Endothelial cell (in vitro differentiated cells): ENCODE results near the gene PARP1. TPM values are rescaled to one million over a fixed set of nuclear protein-coding genes. Genes with fewer than 3 reads are reported as not detected.
"Not testable (repeated sequence)": the region's sequence is repeated elsewhere in the genome, so short reads cannot be mapped to it uniquely, and the experiment has no call there.

ENCODE experiments used
- DNase-seq: peaks from one replicate; pipeline ENCODE4 v3.0.0; 2021; ENCODE audit warnings: low spot score
- H3K27ac Mint-ChIP-seq: one replicate; pipeline ENCODE4 v1.8.0; 2021; ENCODE audit warnings: mixed read lengths, inconsistent platforms; ENCODE audit not compliant: unreplicated experiment
- H3K27me3 Mint-ChIP-seq: one replicate; pipeline ENCODE4 v1.8.0; 2021; ENCODE audit warnings: mild to moderate bottlenecking, moderate library complexity, mixed read lengths, inconsistent platforms; ENCODE audit not compliant: unreplicated experiment
- H3K36me3 Mint-ChIP-seq: one replicate; pipeline ENCODE4 v1.8.0; 2021; ENCODE audit warnings: mild to moderate bottlenecking, low read depth, mixed read lengths, inconsistent platforms; ENCODE audit not compliant: unreplicated experiment
- H3K4me1 Mint-ChIP-seq: one replicate; pipeline ENCODE4 v1.8.0; 2021; ENCODE audit warnings: mild to moderate bottlenecking, mixed read lengths, inconsistent platforms; ENCODE audit not compliant: unreplicated experiment
- H3K4me3 Mint-ChIP-seq: one replicate; pipeline ENCODE4 v1.8.0; 2021; ENCODE audit warnings: mild to moderate bottlenecking, mixed read lengths, inconsistent platforms; ENCODE audit not compliant: unreplicated experiment
- H3K9me3 Mint-ChIP-seq: one replicate; pipeline ENCODE4 v1.8.0; 2021; ENCODE audit warnings: mixed read lengths, inconsistent platforms; ENCODE audit not compliant: unreplicated experiment
- CTCF ChIP-seq: fragments of 200-600 bp; sonication (generic); IDR thresholded peaks from one replicate; pipeline ENCODE4 v1.5.0; 2021; ENCODE audit warnings: antibody characterized with exemption; ENCODE audit not compliant: unreplicated experiment
- total RNA-seq: library from RNA; stranded (reverse); fragmentation: NEBNext Ultra II Directional; extraction: Animal tissue kit (Norgen Biotek cat#: 25700); gene quantifications from one replicate; pipeline ENCODE4 v1.2.1, GENCODE V29; 2021; ENCODE audit not compliant: unreplicated experiment

PARP1 gene
- total RNA-seq, 1 donor from 2014 or later = 131 TPM

DNA sequence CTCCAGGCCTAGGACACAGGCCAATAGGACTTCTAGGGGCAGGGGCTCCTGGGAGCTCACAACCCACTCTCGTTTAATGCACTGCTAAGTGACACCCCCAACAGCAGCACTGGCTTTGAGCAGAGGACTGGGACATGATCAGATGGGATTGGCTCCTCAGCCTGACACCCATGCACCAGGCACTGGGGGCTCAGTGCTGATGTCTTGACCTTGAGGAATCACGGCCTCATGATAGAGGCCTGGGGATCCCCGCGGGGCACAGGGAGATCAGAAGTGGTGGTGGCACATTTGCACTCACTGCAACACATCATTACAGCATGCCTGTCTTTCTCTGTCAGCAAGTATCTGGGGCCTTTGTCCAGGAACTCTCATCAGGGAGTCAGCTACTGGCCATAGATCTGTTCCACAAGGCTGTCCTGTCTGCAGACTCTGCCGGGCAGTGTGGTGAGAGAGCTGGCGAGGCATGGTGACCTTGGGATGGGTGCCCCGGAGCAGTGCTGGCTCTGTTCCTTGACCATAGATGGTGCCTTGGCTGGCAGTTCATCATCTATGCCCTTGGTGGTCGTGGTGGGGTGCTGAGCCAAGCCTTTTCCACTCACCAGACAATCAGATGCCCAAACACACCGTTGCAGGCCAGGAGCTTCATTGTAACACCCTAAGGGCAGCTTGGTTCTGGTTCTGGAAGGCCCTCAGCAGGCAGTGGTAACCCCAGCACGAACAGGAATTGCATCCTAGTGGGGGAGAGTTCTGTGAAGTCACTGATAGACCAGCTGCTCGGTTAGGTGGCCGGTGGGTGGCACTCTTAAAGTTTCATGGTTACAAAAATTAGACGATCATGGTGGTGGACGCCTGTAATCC, 22.2 kb upstream of the PARP1 start:
- H3K27ac Mint-ChIP-seq = no peak overlapping the region
- no peaks in the 10 kb centered on the region for H3K4me1 Mint-ChIP-seq
- no peaks in the 10 kb centered on the region for H3K9me3 Mint-ChIP-seq
- no peak for DNase-seq
- no peak for TF ChIP-seq CTCF
- no peak overlapping the region for H3K4me3 Mint-ChIP-seq
- peaks cover 3% of the 10 kb centered on the region for H3K27me3 Mint-ChIP-seq
- no peaks in the 10 kb centered on the region for H3K36me3 Mint-ChIP-seq

- no peaks in the 10 kb centered on the region for H3K36me3 Mint-ChIP-seq
- H3K4me3 Mint-ChIP-seq = no peak overlapping the region
- no peaks in the 10 kb centered on the region for H3K4me1 Mint-ChIP-seq
- TF ChIP-seq CTCF = no peak
- H3K27ac Mint-ChIP-seq = no peak overlapping the region
- no peaks in the 10 kb centered on the region for H3K9me3 Mint-ChIP-seq
- peaks cover 3% of the 10 kb centered on the region for H3K27me3 Mint-ChIP-seq
- DNase-seq = no peak
These were observed 21.0 kb upstream of the PARP1 start for GRCh38 chr1:226428791-226429461.

DNA sequence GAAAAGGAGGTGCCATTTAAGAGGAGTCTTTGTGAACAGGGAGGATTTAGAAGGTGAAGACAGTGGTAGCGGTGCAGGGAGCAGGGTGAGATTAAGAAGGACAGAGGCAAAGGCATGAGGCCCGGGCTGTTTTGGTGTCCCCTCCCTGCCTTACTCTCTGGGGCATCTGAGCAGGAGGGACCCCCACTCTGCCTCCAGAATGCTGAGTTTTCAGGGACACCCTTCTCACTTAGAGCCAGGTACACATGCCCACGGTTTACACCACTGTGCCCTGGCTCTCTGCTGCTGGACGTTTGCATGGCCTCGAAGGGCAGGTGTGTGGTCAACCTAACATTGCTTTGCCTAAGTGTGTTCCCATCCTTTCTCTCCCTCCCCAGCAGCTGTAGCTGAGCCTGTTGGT, 20.5 kb upstream of the PARP1 start:
- Mint-ChIP-seq H3K36me3 (no peaks in the 10 kb centered on the region), H3K9me3 (no peaks in the 10 kb centered on the region), H3K4me1 (no peaks in the 10 kb centered on the region), H3K27ac (no peak overlapping the region), H3K4me3 (no peak overlapping the region), H3K27me3 (peaks cover 3% of the 10 kb centered on the region)
- TF ChIP-seq CTCF = no peak
- no peak for DNase-seq

GRCh38 chr1:226427131-226427530, 19.2 kb upstream of the PARP1 start:
- Mint-ChIP-seq H3K9me3 (no peaks in the 10 kb centered on the region), H3K27me3 (peaks cover 3% of the 10 kb centered on the region), H3K4me3 (no peak overlapping the region), H3K27ac (no peak overlapping the region), H3K36me3 (no peaks in the 10 kb centered on the region), H3K4me1 (no peaks in the 10 kb centered on the region)
- DNase-seq = no peak
- no peak for TF ChIP-seq CTCF

DNA sequence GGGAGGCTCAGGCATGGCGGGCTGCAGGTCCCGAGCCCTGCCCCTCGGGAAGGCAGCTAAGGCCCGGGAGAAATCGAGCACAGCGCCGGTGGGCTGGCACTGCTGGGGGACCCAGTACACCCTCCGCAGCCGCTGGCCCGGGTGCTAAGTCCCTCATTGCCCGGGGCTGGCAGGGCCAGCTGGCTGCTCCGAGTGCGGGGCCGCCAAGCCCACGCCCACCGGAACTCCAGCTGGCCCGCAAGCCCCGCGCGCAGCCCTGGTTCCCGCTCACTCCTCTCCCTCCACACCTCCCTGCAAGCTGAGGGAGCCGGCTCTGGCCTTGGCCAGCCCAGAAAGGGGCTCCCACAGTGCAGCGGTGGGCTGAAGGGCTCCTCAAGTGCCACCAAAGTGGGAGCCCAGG, 18.5 kb upstream of the PARP1 start:
- H3K27ac Mint-ChIP-seq, H3K27me3 Mint-ChIP-seq, H3K9me3 Mint-ChIP-seq, DNase-seq, H3K4me3 Mint-ChIP-seq, H3K36me3 Mint-ChIP-seq, H3K4me1 Mint-ChIP-seq: not testable (repeated sequence)
